Aorta (tissue), 4 donors: ENCODE data around the gene MATK. TPM values are rescaled to one million over a fixed set of nuclear protein-coding genes. Genes with fewer than 3 reads are reported as not detected.

Source experiments
- polyA plus RNA-seq, 2 donors: library from polyadenylated mRNA; stranded (reverse); fragments of 200-250 nt; gene quantifications; one replicate each; pipeline ENCODE4 v1.2.3, GENCODE V29; 2013
- total RNA-seq, 2 donors: library from RNA; stranded (reverse); fragmentation: NEBNext Ultra II Directional; extraction: Animal tissue kit (Norgen Biotek cat#: 25700); gene quantifications; one replicate each; pipeline ENCODE4 v1.2.1, GENCODE V29; 2021
- donor health status: healthy with polysubstance abuse.
- donor health status: Bipolar disorder and iron deficiency.
- donor health status: DM: no; HTN: no; CAD: no.
- donor health status: DM: yes; HTN: yes; CAD: no.

MATK gene
- total and polyA plus RNA-seq, 4 donors: 1.7 to 5.5 (median 1.9) TPM

Other genes starting within 250 kb of the MATK start
- gene TEKTIP1, start 247.2 kb downstream of the MATK start, total RNA-seq: 1 to 10 TPM; 1.8 to 2.4 TPM
- gene TEKTIP1, start 247.2 kb downstream of the MATK start, polyA plus RNA-seq: under 1 TPM in 1 of 2 donors, not detected in 1; 0.46 TPM
- gene MFSD12, start 228.8 kb downstream of the MATK start, total RNA-seq: 10 to 100 TPM; 40.7 to 47.7 TPM
- gene MFSD12, start 228.8 kb downstream of the MATK start, polyA plus RNA-seq: 10 to 100 TPM in 1 of 2 donors, 1 to 10 TPM in 1; 9.5 to 33.9 TPM
- gene HMG20B, start 213.4 kb downstream of the MATK start, total RNA-seq: 10 to 100 TPM; 66.3 to 67.8 TPM
- gene HMG20B, start 213.4 kb downstream of the MATK start, polyA plus RNA-seq: 100 to 1,000 TPM in 1 of 2 donors, 10 to 100 TPM in 1; 67.7 to 175 TPM
- gene GIPC3, start 200.9 kb downstream of the MATK start, total RNA-seq: 1 to 10 TPM; 2.6 to 5.0 TPM
- gene GIPC3, start 200.9 kb downstream of the MATK start, polyA plus RNA-seq: 1 to 10 TPM in 1 of 2 donors, under 1 TPM in 1; 0.50 to 1.3 TPM
- gene TBXA2R, start 179.5 kb downstream of the MATK start, total RNA-seq: 10 to 100 TPM; 36.0 to 40.5 TPM
- gene TBXA2R, start 179.5 kb downstream of the MATK start, polyA plus RNA-seq: 10 to 100 TPM in 1 of 2 donors, 1 to 10 TPM in 1; 9.6 to 30.9 TPM
- gene CACTIN, start 159.6 kb downstream of the MATK start, total RNA-seq: 10 to 100 TPM; 16.4 to 19.3 TPM
- gene CACTIN, start 159.6 kb downstream of the MATK start, polyA plus RNA-seq: 10 to 100 TPM in 1 of 2 donors, 1 to 10 TPM in 1; 4.5 to 18.2 TPM
- gene PIP5K1C, start 85.9 kb downstream of the MATK start, total RNA-seq: 10 to 100 TPM; 78.7 to 83.3 TPM
- gene PIP5K1C, start 85.9 kb downstream of the MATK start, polyA plus RNA-seq: 10 to 100 TPM; 25.2 to 26.8 TPM
- gene TJP3, start 78.0 kb downstream of the MATK start, total RNA-seq: under 1 TPM; 0.26 to 0.60 TPM
- 10 to 100 TPM in 1 of 2 donors, under 1 TPM in 1; 0.84 to 29.2 TPM for gene TJP3, start 78.0 kb downstream of the MATK start, polyA plus RNA-seq
- 10 to 100 TPM; 15.7 to 24.3 TPM for gene APBA3, start 24.7 kb downstream of the MATK start, total RNA-seq
- 10 to 100 TPM in 1 of 2 donors, 1 to 10 TPM in 1; 7.1 to 25.6 TPM for gene APBA3, start 24.7 kb downstream of the MATK start, polyA plus RNA-seq
- gene MRPL54, start 23.7 kb downstream of the MATK start, total RNA-seq: 10 to 100 TPM; 39.6 to 40.7 TPM
- 100 to 1,000 TPM in 1 of 2 donors, 10 to 100 TPM in 1; 88.7 to 125 TPM for gene MRPL54, start 23.7 kb downstream of the MATK start, polyA plus RNA-seq
- not detected for gene RAX2, start 14.2 kb downstream of the MATK start, total RNA-seq
- not detected for gene RAX2, start 14.2 kb downstream of the MATK start, polyA plus RNA-seq
- gene ZFR2, start 82.7 kb upstream of the MATK start, total RNA-seq: not detected
- not detected for gene ZFR2, start 82.7 kb upstream of the MATK start, polyA plus RNA-seq
- not detected for gene ATCAY, start 94.3 kb upstream of the MATK start, total RNA-seq
- not detected for gene ATCAY, start 94.3 kb upstream of the MATK start, polyA plus RNA-seq
- gene NMRK2, start 146.7 kb upstream of the MATK start, total RNA-seq: 1 to 10 TPM in 1 of 2 donors, not detected in 1; 2.4 TPM
- gene NMRK2, start 146.7 kb upstream of the MATK start, polyA plus RNA-seq: 1 to 10 TPM in 1 of 2 donors, under 1 TPM in 1; 0.18 to 5.5 TPM
- 100 to 1,000 TPM; 118 to 197 TPM for gene DAPK3, start 184.7 kb upstream of the MATK start, total RNA-seq
- gene DAPK3, start 184.7 kb upstream of the MATK start, polyA plus RNA-seq: 100 to 1,000 TPM in 1 of 2 donors, 10 to 100 TPM in 1; 78.0 to 146 TPM
- gene EEF2, start 199.1 kb upstream of the MATK start, total RNA-seq: 1,000 to 10,000 TPM; 1,616 to 1,851 TPM
- gene EEF2, start 199.1 kb upstream of the MATK start, polyA plus RNA-seq: 1,000 to 10,000 TPM in 1 of 2 donors, 100 to 1,000 TPM in 1; 969 to 1,197 TPM
- gene PIAS4, start 221.4 kb upstream of the MATK start, total RNA-seq: 10 to 100 TPM; 14.9 to 20.3 TPM
- gene PIAS4, start 221.4 kb upstream of the MATK start, polyA plus RNA-seq: 10 to 100 TPM in 1 of 2 donors, 1 to 10 TPM in 1; 6.5 to 16.8 TPM